ENCODE data around the gene HOXC6.

HOXC6 gene

GRCh38 chr12:53998900-53999236 is 29.4 kb upstream of the HOXC6 start:
- Histone ChIP-seq H3K9ac (ENCODE audit: low read depth, low read length) (no peak overlapping the region), H3K4me1 (ENCODE audit: insufficient read depth, low read length) (peaks cover 5% of the 10 kb centered on the region; the same call in 1 of the 2 replicates), H3K27ac (ENCODE audit: low read depth, low read length) (no peak overlapping the region), H3K4me3 (ENCODE audit: low read length) (no peak overlapping the region), H3K27me3 (ENCODE audit: insufficient read depth, low read length) (peaks cover 100% of the 10 kb centered on the region), H3K9me3 (ENCODE audit: insufficient read depth, low read depth, low read length) (no peaks in the 10 kb centered on the region), H3K36me3 (ENCODE audit: insufficient read depth, low read length) (no peaks in the 10 kb centered on the region)
- 39% methylated on average over 8 of the region's 13 CpGs for WGBS

GRCh38 chr12:53999559-54000115 is 28.6 kb upstream of the HOXC6 start:
- H3K4me3 ChIP-seq (ENCODE audit: low read length), result peak overlapping the region; percentile 32
- no peaks in the 10 kb centered on the region for H3K36me3 ChIP-seq (ENCODE audit: insufficient read depth, low read length)
- H3K9ac ChIP-seq (ENCODE audit: low read depth, low read length), result no peak overlapping the region
- H3K9me3 ChIP-seq (ENCODE audit: insufficient read depth, low read depth, low read length), result no peaks in the 10 kb centered on the region
- 9% methylated on average over 33 of the region's 35 CpGs for WGBS
- H3K27ac ChIP-seq (ENCODE audit: low read depth, low read length), result no peak overlapping the region
- H3K27me3 ChIP-seq (ENCODE audit: insufficient read depth, low read length), result peaks cover 100% of the 10 kb centered on the region
- peaks cover 5% of the 10 kb centered on the region; the same call in 1 of the 2 replicates for H3K4me1 ChIP-seq (ENCODE audit: insufficient read depth, low read length)

- Histone ChIP-seq H3K4me3 (ENCODE audit: low read length) (peak within 1 kb of the TSS; percentile 32), H3K36me3 (ENCODE audit: insufficient read depth, low read length) (no peaks in the 10 kb centered on the region), H3K27me3 (ENCODE audit: insufficient read depth, low read length) (peaks cover 100% of the 10 kb centered on the region), H3K9ac (ENCODE audit: low read depth, low read length) (no peak within 1 kb of the TSS), H3K9me3 (ENCODE audit: insufficient read depth, low read depth, low read length) (no peaks in the 10 kb centered on the region), H3K27ac (ENCODE audit: low read depth, low read length) (no peak within 1 kb of the TSS), H3K4me1 (ENCODE audit: insufficient read depth, low read length) (peaks cover 5% of the 10 kb centered on the region; the same call in 1 of the 2 replicates)
- 5% methylated on average over 87 of the region's 87 CpGs for WGBS
These were observed 27.8 kb upstream of the HOXC6 start, which contains the start of gene HOXC9 for GRCh38 chr12:54000116-54001114. HOXC9 (plus strand) TSS chr12:54000161; CDS start chr12:54000189, 28 bp downstream.

GRCh38 chr12:54001283-54002187 is 26.7 kb upstream of the HOXC6 start:
- Histone ChIP-seq H3K4me3 (ENCODE audit: low read length) (no peak overlapping the region), H3K9ac (ENCODE audit: low read depth, low read length) (no peak overlapping the region), H3K36me3 (ENCODE audit: insufficient read depth, low read length) (no peaks in the 10 kb centered on the region), H3K27me3 (ENCODE audit: insufficient read depth, low read length) (peaks cover 100% of the 10 kb centered on the region), H3K4me1 (ENCODE audit: insufficient read depth, low read length) (peaks cover 5% of the 10 kb centered on the region; the same call in 1 of the 2 replicates), H3K27ac (ENCODE audit: low read depth, low read length) (no peak overlapping the region), H3K9me3 (ENCODE audit: insufficient read depth, low read depth, low read length) (no peaks in the 10 kb centered on the region)
- WGBS, result 10% methylated on average over 8 of the region's 8 CpGs

GRCh38 chr12:54002278-54002914 is 25.8 kb upstream of the HOXC6 start:
- no peak overlapping the region for H3K27ac ChIP-seq (ENCODE audit: low read depth, low read length)
- H3K4me1 ChIP-seq (ENCODE audit: insufficient read depth, low read length), result peaks cover 5% of the 10 kb centered on the region; the same call in 1 of the 2 replicates
- no peak overlapping the region for H3K9ac ChIP-seq (ENCODE audit: low read depth, low read length)
- no peaks in the 10 kb centered on the region for H3K9me3 ChIP-seq (ENCODE audit: insufficient read depth, low read depth, low read length)
- 24% methylated on average over 18 of the region's 19 CpGs for WGBS
- no peaks in the 10 kb centered on the region for H3K36me3 ChIP-seq (ENCODE audit: insufficient read depth, low read length)
- peaks cover 100% of the 10 kb centered on the region for H3K27me3 ChIP-seq (ENCODE audit: insufficient read depth, low read length)
- H3K4me3 ChIP-seq (ENCODE audit: low read length), result no peak overlapping the region

- H3K4me3 ChIP-seq (ENCODE audit: low read length), result no peak overlapping the region
- no peaks in the 10 kb centered on the region for H3K36me3 ChIP-seq (ENCODE audit: insufficient read depth, low read length)
- H3K4me1 ChIP-seq (ENCODE audit: insufficient read depth, low read length), result peaks cover 5% of the 10 kb centered on the region; the same call in 1 of the 2 replicates
- 31% methylated on average over 16 of the region's 19 CpGs for WGBS
- H3K27ac ChIP-seq (ENCODE audit: low read depth, low read length), result no peak overlapping the region
- H3K9me3 ChIP-seq (ENCODE audit: insufficient read depth, low read depth, low read length), result no peaks in the 10 kb centered on the region
- H3K27me3 ChIP-seq (ENCODE audit: insufficient read depth, low read length), result peaks cover 100% of the 10 kb centered on the region
- H3K9ac ChIP-seq (ENCODE audit: low read depth, low read length), result no peak overlapping the region
These were observed 25.3 kb upstream of the HOXC6 start for GRCh38 chr12:54002915-54003389.

GRCh38 chr12:54003625-54004024 is 24.6 kb upstream of the HOXC6 start:
- Histone ChIP-seq H3K4me3 (ENCODE audit: low read length) (no peak overlapping the region), H3K9me3 (ENCODE audit: insufficient read depth, low read depth, low read length) (no peaks in the 10 kb centered on the region), H3K4me1 (ENCODE audit: insufficient read depth, low read length) (peaks cover 5% of the 10 kb centered on the region; the same call in 1 of the 2 replicates), H3K9ac (ENCODE audit: low read depth, low read length) (no peak overlapping the region), H3K36me3 (ENCODE audit: insufficient read depth, low read length) (no peaks in the 10 kb centered on the region), H3K27ac (ENCODE audit: low read depth, low read length) (no peak overlapping the region), H3K27me3 (ENCODE audit: insufficient read depth, low read length) (peaks cover 100% of the 10 kb centered on the region)
- WGBS, result 30% methylated on average over 3 of the region's 3 CpGs

- no peaks in the 10 kb centered on the region for H3K36me3 ChIP-seq (ENCODE audit: insufficient read depth, low read length)
- 45% methylated on average over 20 of the region's 20 CpGs for WGBS
- H3K27me3 ChIP-seq (ENCODE audit: insufficient read depth, low read length), result peaks cover 100% of the 10 kb centered on the region
- H3K4me3 ChIP-seq (ENCODE audit: low read length), result no peak overlapping the region
- H3K9me3 ChIP-seq (ENCODE audit: insufficient read depth, low read depth, low read length), result no peaks in the 10 kb centered on the region
- no peak overlapping the region for H3K27ac ChIP-seq (ENCODE audit: low read depth, low read length)
- H3K4me1 ChIP-seq (ENCODE audit: insufficient read depth, low read length), result peaks cover 6% of the 10 kb centered on the region; the same call in 1 of the 2 replicates
- H3K9ac ChIP-seq (ENCODE audit: low read depth, low read length), result no peak overlapping the region
These were observed 24.0 kb upstream of the HOXC6 start for GRCh38 chr12:54004063-54004840.

- WGBS, result 15% methylated on average over 28 of the region's 31 CpGs
- Histone ChIP-seq H3K36me3 (ENCODE audit: insufficient read depth, low read length) (no peaks in the 10 kb centered on the region), H3K9ac (ENCODE audit: low read depth, low read length) (no peak overlapping the region), H3K4me3 (ENCODE audit: low read length) (no peak overlapping the region), H3K4me1 (ENCODE audit: insufficient read depth, low read length) (peaks cover 5% of the 10 kb centered on the region; the same call in 1 of the 2 replicates), H3K27me3 (ENCODE audit: insufficient read depth, low read length) (peaks cover 100% of the 10 kb centered on the region), H3K27ac (ENCODE audit: low read depth, low read length) (no peak overlapping the region), H3K9me3 (ENCODE audit: insufficient read depth, low read depth, low read length) (no peaks in the 10 kb centered on the region)
These were observed 23.3 kb upstream of the HOXC6 start for GRCh38 chr12:54004841-54005530.

Data from HUES64 (cell line).